Amygdala (tissue), 56 donors: ENCODE data around the gene ADH4.
"Not testable (repeated sequence)": the region's sequence is repeated elsewhere in the genome, so short reads cannot be mapped to it uniquely, and the experiment has no call there.

Source experiments
- DNase-seq, 56 donors: peaks; one replicate each; lab custom pipeline; 2025; lab: John Stamatoyannopoulos, UW

Gene ADH4

GRCh38 chr4:99135541-99136162 is 8.4 kb downstream of the ADH4 start:
- DNase-seq = no peak

GRCh38 chr4:99134586-99134985 is 9.5 kb downstream of the ADH4 start:
- DNase-seq = no peak

GRCh38 chr4:99131378-99131777 is 12.7 kb downstream of the ADH4 start:
- no peak for DNase-seq

DNA sequence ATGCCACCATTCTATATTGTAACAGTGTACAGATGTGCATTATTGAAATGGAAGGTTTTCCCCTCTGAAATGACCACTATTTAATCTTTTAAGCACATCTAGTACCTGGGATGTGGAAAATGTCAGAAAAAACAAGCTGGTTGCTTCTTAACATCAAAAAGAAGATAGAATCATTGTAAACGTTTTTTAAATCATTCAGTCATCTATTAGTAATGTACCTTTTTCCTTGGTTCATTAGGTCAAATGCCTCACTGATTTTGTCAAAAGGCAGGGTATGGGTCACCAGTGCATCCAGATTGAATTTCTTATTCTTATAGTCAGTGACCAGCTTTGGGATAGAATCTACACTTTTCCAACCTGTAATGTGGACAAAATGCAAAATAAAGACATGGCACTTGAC is 17.7 kb downstream of the ADH4 start:
- no peak for DNase-seq

GRCh38 chr4:99121008-99121407 is 23.1 kb downstream of the ADH4 start:
- no peak for DNase-seq

DNA sequence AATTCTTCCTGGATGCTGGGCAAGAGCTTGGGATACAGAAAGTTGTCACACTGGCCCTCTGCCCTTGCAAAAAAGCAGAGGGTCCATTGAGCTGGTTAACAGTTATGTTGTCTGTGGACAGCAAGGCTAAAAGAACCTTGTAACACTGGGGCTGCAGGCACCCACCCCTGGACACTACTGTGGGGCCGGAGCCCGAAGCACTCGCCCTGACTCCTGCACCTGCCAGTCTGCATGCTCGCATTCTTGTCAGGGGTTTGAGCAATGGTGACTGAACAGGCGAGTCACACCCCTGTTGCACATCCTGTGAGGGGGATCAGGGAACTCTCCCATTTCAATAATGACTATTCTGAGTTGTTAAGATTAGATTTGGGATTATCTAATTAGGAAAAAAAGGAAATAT is 23.6 kb downstream of the ADH4 start:
- DNase-seq = no peak

GRCh38 chr4:99117876-99118693 is 26.0 kb downstream of the ADH4 start:
- no peak for DNase-seq

DNA sequence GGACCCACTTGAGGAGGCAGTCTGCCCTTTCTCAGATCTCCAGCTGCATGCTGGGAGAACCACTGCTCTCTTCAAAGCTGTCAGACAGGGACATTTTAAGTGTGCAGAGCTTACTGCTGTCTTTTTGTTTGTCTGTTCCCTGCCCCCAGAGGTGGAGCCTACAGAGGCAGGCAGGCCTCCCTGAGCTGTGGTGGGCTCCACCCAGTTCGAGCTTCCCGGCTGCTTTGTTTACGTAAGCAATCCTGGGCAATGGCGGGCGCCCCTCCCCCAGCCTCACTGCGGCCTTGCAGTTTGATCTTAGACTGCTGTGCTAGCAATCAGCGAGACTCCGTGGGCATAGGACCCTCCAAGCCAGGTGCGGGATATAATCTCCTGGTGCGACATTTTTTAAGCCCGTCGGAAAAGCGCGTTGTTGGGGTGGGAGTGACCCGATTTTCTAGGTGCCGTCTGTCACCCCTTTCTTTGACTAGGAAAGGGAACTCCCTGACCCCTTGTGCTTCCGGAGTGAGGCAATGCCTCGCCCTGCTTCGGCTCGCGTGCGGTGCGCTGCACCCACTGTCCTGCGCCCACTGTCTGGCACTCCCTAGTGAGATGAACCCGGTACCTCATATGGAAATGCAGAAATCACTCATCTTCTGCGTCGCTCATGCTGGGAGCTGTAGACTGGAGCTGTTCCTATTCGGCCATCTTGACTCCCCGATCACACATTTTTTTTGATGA is 26.8 kb downstream of the ADH4 start:
- not testable (repeated sequence) for DNase-seq

DNA sequence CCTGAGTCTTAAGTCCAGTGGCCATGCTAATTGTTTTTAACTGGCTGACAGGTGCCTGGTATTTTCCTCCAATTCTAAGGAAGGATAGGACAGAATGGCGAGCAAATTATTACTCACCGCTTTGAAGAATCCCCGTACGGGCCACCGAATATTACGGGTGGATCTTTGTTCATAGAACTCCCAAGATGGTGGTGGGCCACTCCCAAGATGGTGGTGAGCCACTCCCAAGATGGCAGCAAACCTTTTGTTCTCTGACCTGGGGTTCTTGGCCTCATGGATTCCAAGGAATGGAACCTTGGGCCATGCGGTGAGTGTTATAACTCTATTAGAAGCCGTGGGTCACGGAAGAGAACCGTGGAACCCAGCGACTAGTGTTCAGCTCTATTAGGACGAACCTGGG is 34.8 kb downstream of the ADH4 start:
- DNase-seq = not testable (repeated sequence)

- DNase-seq = no peak
Observed at GRCh38 chr4:99104153-99104552, 39.9 kb downstream of the ADH4 start.

GRCh38 chr4:99103166-99103565 is 40.9 kb downstream of the ADH4 start:
- no peak for DNase-seq

DNA sequence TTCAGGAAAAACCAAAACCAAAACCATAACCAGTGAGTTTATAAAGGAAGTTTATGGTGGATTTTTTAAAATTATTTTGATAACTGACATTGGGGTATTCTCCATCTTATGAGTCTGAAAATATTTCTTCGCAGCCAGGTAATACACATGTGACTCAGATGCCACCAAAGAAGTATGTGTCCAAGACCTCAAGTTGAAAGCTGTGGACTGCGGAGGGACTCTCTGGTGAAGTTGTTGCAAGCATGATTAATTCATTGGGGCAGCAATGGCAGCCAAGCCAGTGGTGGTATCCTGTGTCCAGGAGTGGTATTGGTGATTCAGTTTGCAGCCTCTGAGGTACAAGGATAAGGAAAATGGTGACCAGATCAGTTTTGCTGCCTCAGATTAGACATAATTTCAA is 41.5 kb downstream of the ADH4 start:
- DNase-seq = no peak

DNA sequence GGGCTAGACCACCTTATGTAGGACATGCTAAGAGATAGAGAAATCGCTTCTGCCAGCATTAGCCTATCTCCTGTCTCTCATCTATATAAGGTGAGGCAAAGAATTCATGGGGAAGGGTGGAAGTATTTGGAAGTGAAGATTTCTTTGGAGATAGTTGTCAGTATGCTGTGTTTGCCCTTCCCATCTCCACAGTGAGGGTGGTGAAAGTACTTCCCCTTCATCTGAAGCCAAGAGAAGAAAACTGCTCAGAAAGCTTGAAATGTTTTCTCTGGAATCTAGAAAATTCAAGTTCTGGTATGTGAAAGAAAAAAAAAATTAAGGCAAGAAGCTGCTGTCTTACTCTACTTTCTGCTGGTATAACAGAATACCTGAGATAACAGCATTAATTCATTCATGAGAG is 43.2 kb downstream of the ADH4 start:
- no peak for DNase-seq

DNA sequence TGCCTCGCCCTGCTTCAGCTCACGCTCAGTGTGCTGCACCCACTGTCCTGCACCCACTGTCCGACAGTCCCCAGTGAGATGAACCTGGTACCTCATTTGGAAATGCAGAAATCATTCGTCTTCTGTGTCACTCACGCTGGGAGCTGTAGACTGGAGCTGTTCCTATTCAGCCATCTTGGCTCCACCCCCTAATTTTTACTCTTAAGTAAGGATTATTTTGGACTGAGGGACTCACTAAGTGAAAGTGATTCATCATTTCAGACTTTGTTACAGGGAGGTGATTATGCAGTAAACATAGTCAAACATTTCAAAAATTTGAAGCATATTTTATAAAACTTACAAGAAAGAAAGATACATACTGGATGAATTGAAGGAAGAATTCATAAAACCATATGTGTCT is 44.3 kb downstream of the ADH4 start:
- DNase-seq = not testable (repeated sequence)

- DNase-seq = no peak
Observed at GRCh38 chr4:99099311-99099710, 44.8 kb downstream of the ADH4 start.

- not testable (repeated sequence) for DNase-seq
Observed at GRCh38 chr4:99091841-99092240, 52.3 kb downstream of the ADH4 start.

DNA sequence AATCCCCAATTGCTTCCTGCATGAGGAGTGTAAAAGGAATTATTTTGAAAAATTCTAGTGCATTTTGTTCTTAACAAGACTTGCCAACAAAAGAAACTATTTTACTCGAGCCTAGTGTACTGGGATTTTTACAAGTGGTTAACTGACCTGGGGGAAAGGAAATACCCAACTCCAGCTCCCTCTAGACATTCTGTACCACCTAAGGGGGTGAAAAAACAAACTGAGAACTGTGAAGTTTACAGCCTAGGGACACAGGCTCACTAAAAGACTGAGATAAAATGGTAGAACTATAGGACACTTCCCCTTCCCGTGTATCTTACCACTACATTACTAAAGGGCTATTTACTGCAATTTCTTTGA is 52.9 kb downstream of the ADH4 start:
- DNase-seq = no peak

GRCh38 chr4:99090481-99091215 is 53.4 kb downstream of the ADH4 start:
- no peak for DNase-seq

GRCh38 chr4:99088481-99089365 is 55.4 kb downstream of the ADH4 start, which contains the start of gene ADH5:
TSS of gene ADH5 (minus strand) at chr4:99088788. CDS start at chr4:99088700, 88 bp downstream.
- DNase-seq = peak; percentile 21 to 90 (median 76)

GRCh38 chr4:99088023-99088449 is 56.1 kb downstream of the ADH4 start:
- DNase-seq = peak in 39 of 56 donors; percentile 11 to 83 (median 45)
